Testis (tissue), 2 donors: ENCODE results near the gene GRAMD1B.

Experiments used
- CTCF ChIP-seq, 3 experiments: fragments of 450-650 bp in 2 of 3; fragments of 200-600 bp in 1 of 3; sonication (generic) in 1 of 3; IDR thresholded peaks; one replicate each; pipeline ENCODE4 v1.5.1; 2016 to 2019; ENCODE audit warnings: antibody characterized with exemption in 3 of 3, mild to moderate bottlenecking in 2 of 3, moderate library complexity in 1 of 3
- POLR2A ChIP-seq: fragments of 450-650 bp; IDR thresholded peaks from one replicate; pipeline ENCODE4 v1.6.1; 2017; ENCODE audit warnings: antibody characterized with exemption, mild to moderate bottlenecking, moderate library complexity

- no peak for TF ChIP-seq CTCF (IDR thresholded peaks at IDR 0.05)
- TF ChIP-seq POLR2A: no peak
These were observed 164.3 kb downstream of the GRAMD1B start for GRCh38 chr11:123594188-123594901.
